Measurements from ENCODE around the gene FAM3A.

FAM3A gene

DNA sequence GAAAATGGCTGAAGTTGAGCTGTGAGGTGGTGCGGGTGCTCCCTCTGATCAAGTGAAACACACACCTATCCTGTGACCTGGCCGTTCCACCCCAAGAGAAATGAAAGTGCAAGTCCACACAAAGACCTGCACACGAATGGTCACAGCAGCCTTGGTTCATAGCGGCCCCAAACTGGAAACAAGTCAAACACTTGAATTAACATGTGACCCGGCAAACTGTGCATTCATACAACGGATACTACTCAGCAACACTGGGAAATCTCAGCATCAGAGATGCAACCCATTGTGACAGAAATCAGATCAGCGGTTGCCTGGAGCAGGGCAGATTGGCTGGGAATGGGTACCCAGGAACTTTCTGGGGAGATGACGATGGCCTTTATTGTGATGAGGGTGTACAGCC lies 23.0 kb upstream of the FAM3A start:
- H3K4me3 ChIP-seq (ENCODE audit: low read length), result no peak overlapping the region
- no peak for DNase-seq (ENCODE audit: low read depth, low spot score)

DNA sequence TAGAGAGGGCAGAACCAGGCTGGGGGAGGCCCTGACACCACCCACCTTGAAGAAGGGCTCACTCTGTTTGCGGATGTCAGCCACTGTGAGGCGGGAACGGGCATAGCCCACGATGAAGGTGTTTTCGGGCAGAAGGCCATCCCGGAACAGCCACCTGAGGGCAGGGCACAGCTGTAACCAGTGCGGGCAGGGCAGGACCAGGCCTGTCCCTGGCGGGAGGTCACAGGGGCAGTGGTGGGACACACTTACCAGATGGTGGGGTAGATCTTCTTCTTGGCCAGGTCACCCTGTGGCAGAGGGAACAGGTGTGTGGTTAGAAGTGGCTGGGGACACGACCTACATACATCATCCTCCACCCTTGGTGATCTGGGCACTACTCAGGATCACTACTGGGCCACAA lies 19.9 kb upstream of the FAM3A start:
- no peak for DNase-seq (ENCODE audit: low read depth, low spot score)
- H3K4me3 ChIP-seq (ENCODE audit: low read length), result no peak overlapping the region

DNA sequence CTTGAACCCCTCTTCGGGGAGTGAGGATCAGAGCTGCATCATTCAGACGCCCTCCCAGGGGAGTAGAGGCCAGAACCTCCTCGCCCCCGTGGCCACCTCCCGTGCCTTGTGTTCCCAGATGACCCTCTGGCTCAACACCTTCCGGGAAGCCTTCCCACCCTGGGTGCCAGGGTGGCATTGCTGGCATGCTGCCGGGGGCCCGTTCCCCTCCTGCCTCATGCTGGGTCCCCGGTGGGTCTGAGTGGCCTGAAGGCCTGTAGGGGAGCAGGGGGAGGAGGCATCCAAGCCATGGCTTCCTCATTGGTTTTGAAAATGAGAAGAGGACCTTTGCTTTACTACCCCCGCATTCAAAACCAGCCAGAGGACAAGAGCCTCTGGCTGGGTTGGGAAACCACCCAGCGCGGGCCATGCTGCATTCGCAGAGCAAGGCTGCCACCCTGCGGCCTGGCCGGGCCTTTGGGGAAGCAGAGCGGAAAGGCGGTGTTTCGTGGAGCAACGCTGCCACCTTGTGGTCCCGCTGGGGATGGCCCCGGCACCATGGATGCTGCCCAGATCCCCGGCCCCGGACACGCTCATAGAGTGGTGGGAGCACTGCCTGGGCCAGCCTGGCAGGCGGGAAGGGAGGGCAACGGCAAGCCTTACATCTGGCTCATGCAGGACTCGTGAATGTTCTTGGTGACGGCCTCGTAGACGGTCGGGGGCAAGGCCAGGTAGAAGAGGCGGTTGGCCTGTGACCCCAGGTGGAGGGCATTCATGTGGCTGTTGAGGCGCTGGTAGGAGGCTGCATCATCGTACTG lies 18.7 kb upstream of the FAM3A start:
- peak; percentile 59 for DNase-seq (ENCODE audit: low read depth, low spot score)
- H3K4me3 ChIP-seq (ENCODE audit: low read length), result no peak overlapping the region

DNA sequence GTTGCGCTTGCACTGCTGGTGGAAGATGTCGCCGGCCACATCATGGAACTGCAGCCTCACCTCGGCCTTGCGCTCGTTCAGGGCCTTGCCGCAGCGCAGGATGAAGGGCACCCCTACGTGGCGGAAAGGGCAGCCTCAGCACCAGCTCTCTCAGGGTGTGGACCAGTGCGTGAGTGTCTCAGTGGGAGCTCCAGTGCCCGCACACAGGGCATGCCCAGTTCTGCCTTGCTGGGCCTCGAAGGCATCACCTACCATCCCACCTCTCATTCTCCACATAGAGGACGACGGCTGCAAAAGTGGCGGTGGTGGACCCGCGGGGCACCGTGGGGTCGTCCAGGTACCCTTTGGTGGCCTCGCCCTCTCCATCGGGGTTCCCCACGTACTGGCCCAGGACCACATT lies 16.7 kb upstream of the FAM3A start:
- H3K4me3 ChIP-seq (ENCODE audit: low read length), result no peak overlapping the region
- DNase-seq (ENCODE audit: low read depth, low spot score), result no peak

DNA sequence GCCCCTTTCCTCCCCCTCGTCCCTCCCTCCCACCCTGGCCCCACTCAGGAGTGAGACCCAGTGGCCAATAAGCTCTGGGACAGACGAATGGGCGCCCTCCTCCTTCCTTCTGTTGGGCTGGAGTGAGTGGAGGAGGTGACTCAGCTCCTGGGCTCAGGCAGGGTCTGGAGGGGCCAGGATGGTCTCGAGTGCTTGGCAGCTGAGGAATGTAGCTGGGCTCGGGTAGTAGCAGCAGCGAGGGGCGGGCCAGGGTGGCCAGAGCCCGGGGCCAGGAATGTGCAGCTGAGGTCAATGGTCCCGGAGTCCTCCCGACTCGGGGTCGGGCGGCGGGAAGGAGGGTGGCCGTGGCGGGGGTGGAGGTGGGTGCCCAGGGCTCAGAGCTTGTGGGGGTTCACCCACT lies 15.6 kb upstream of the FAM3A start:
- DNase-seq (ENCODE audit: low read depth, low spot score), result no peak
- no peak overlapping the region for H3K4me3 ChIP-seq (ENCODE audit: low read length)

DNA sequence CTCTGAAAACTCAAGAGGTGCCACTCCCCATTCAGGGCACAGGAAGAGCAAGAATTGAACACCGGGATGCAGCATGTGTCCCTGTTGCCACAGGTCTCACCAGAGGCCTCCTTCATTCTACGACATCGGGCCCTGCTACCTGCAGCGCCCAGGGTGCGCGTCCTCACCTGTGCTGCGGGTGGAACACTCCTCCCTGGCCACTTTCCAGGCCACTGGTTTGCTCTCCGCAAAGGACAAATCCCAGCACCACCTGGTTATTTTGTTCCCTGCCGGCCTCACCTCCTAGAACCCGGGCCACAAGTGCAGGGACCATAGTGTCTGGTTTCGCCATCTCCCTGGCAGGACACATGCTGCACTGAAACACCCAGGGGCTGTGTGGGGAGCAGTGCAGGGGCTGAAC lies 14.3 kb upstream of the FAM3A start:
- no peak overlapping the region for H3K4me3 ChIP-seq (ENCODE audit: low read length)
- DNase-seq (ENCODE audit: low read depth, low spot score), result no peak

DNA sequence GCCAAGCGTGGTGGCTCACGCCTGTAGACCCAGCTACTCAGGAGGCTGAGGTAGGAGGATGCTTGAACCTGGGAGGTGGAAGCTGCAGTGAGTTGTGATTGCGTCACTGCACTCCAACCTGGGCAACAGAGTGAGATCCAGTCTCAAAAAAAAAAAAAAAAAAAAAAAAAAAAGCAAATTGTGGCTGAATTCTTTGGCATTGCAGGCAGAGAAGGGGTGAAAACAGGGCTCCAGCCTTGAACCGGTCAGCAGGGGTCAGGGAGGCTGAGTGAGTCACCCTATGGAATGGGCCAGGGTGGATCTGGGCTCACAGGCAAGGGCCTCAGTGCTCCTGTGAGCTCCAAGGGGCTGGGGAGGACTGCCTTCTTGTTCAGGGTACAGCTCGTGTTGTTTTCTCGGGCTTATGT lies 13.2 kb upstream of the FAM3A start:
- no peak for DNase-seq (ENCODE audit: low read depth, low spot score)
- H3K4me3 ChIP-seq (ENCODE audit: low read length), result no peak overlapping the region

DNA sequence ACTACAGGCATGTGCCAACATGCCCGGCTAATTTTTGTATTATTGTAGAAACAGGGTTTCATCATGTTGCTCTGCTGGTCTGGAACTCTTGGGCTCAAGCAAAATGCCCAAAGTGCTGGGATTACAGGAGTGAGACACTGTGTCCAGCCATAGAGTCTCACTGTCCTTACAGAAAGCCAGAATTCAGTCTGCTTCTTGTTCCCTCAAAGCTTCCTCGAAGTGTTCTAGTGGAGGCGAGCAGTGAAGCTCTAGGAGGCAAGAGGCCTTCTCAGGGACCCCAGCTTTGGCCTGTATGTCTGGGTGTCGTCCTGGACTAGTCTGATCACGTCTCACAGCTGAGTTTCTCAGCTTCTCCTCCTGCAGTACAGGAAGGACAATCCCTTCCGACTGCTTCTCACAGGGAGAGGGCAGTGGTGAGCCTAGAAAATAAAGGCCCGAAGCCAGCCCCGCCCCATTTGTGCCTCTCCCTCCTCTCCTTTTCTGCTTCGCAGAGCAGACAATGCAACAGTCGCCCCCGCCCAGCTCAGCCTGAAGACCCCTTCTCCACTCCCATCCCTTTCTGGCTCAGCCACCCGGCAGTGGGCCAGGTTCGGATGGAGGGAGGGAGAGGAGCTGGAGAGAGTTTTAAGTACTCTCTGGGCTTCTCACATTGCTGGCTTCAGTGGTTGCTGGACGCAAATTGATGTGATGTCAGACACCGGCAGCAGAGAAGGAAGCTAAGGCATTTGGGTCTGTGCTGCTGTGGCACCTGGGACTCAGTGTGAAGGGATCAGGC lies 11.1 kb upstream of the FAM3A start:
- peak; percentile 37 for DNase-seq (ENCODE audit: low read depth, low spot score)
- H3K4me3 ChIP-seq (ENCODE audit: low read length), result no peak overlapping the region

DNA sequence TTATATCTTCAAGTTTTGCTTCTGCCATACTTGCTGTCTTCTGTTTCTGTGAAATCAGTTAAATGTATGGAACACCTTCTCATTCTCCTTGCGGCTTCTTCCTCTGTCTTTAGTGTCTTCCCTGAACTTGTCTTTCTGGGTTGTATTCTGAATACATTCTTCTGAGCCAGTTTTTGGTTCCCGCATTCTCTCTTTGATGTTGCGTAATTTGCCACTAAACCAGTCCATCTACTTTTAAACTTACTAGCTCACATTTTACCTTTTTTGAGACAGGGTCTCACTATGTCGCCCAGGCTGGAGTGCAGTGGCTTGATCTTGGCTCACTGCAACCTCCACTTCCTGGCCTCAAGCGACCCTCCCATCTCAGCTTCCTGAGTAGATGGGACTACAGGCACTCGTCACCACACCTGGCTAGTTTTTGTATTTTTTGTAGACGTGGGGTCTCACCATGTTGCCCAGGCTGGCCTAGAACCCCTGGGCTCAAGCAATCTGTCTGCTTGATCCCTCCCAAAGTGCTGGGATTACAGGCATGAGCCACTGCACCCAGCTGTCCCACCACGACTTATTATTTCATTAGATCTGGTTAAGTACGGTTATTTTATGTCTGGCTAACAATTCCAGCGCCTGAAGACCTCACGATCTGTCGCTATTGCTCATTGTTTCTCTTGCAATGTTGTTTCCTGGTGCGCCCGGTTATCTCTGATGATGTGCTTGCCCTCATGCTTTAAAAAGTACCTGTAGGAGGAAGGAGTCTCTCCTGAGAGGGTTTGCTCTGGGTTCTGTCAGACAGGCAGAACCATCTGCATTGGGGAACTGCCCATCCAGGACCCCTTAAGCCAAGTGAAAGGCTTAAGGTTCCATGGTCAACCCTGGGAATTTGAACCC lies 9.8 kb upstream of the FAM3A start:
- DNase-seq (ENCODE audit: low read depth, low spot score), result no peak
- no peak overlapping the region for H3K4me3 ChIP-seq (ENCODE audit: low read length)

DNA sequence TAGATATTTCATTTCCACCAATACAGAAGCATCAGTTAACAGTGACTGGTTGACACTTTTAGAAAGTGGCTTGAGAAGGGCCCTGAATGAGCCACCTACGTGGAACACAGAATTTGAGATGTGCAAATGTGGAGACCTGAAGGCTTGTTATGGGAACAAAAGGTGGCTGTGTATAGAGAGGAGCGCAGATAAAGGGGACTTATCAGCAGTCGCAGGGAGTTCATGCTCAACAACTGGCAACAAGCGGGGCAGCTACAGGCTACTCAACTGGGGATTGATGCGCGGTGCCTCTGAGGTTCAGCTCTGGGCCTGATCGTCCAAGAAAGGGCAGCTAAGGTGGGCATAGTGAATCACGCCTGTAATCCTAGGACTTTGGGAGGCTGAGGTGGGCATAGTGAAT lies 3.4 kb upstream of the FAM3A start:
- H3K4me3 ChIP-seq (ENCODE audit: low read length), result no peak overlapping the region
- no peak for DNase-seq (ENCODE audit: low read depth, low spot score)

DNA sequence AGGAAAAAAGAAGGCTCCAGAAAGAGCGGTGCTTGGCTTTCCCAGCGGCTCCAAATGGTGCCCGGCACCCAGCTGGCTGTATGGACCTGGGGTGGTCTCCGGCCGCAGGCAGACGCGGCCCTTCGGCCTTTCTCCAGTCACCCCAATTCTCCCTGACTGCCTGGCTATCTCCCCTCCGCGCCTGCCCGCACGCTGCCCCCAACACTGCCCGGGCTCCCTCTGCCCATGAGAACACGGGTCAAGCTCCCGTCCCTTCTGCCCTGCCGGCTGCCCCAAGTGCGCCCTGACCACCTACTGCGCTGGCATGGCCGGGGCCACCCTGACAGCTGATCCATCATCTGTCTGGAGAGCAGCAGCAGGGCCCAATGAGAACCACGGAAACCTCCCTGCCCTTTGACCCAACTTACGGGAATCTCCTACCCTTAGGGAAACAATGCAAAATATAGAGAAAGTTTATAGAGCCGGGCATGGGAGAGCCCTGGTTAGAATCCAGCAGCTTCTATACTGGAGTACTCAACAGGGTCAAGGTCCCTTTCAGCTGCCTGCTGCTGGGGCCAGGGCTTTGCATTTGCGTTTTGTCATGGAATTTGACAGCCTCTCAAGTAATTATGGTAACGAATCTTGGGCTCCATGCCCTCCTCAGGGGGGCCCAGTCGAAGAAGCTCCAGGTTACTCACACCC lies 1.2 kb upstream of the FAM3A start:
- no peak for DNase-seq (ENCODE audit: low read depth, low spot score)
- H3K4me3 ChIP-seq (ENCODE audit: low read length), result no peak overlapping the region

DNA sequence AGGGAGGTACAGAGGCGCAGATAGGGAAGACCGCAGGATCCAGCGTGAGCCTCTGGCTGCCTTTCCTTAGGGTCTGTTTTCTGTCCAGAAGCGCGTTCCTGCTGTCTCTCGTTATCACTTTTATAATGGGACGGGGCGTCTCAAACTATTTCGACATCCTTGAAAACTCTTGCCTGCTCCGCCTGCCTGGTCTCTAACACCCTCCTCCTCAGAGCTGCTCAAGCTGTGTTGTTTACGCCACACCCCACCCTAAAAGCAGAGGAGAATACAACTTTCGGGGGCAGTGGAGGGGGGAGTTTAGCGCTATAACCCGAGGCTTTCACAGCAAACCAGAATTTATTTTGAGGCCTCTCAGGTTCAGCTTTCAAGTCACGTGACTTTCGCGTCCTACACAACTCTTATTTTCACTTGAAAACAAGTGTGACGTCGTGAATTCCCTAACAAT lies 646 bp upstream of the FAM3A start:
- no peak for DNase-seq (ENCODE audit: low read depth, low spot score)
- H3K4me3 ChIP-seq (ENCODE audit: low read length), result peak overlapping the region; percentile 54

DNA sequence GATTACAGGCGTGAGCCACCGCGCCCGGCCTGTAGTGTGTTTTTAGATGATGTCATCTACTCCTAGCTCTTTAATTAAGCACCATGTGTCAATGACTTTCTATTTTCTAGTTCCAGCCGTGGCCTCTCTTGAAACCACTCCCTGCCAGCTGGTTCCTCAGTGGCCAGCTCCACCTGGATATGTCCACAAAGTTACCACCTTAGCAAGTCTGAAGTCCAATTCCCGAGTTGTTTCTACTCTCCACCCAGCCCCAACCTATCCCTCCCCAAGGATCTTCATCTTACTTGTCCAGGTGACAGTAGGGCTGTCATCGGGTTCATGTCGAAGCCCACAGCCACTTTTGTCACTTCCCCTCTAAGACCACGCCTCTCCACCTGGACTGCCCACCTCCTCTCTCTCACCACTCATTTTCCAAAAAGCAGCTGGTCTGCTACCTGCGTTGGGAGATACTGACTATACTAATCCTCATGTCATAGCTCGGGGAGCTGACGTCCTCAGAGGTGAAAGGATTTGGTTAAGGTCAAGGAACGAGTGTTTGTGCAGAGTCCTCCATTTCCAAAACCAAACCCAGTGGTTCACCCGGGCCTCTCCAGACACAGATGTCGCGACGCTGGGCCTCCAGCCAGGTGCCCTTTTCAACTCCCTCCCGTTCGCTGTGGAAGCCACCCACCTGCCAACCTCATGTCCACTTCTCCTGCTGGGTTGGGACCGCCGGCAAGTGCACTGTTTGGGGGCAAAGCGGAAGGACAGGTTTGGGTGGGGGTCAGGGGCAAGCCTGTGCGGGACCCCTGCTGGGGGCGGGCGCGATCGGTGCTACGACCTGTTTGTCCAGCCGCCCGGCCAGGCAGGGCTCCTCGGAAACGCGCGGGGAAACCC lies 704 bp downstream of the FAM3A start:
- no peak for DNase-seq (ENCODE audit: low read depth, low spot score)
- peak overlapping the region; percentile 64 for H3K4me3 ChIP-seq (ENCODE audit: low read length)

DNA sequence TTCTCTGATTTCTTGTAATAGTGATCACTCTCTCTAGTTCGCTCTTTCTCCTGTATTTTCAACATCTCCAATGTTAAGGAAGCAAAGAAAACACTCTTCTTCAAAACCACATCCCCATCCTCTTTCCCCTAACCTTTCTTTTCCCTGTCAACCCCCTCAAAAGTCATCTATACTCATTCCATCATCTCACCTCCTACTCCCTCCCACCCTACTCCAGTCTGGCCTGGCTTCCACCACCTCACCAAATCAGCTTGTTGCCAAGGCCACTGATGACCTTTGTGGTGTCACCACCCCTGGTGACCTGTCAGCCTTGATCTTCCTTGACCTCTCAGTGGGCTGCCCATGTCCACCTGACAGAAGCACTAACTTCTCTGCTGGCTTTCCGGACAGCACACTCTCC lies 2.3 kb downstream of the FAM3A start:
- DNase-seq (ENCODE audit: low read depth, low spot score), result no peak
- H3K4me3 ChIP-seq (ENCODE audit: low read length), result no peak overlapping the region

DNA sequence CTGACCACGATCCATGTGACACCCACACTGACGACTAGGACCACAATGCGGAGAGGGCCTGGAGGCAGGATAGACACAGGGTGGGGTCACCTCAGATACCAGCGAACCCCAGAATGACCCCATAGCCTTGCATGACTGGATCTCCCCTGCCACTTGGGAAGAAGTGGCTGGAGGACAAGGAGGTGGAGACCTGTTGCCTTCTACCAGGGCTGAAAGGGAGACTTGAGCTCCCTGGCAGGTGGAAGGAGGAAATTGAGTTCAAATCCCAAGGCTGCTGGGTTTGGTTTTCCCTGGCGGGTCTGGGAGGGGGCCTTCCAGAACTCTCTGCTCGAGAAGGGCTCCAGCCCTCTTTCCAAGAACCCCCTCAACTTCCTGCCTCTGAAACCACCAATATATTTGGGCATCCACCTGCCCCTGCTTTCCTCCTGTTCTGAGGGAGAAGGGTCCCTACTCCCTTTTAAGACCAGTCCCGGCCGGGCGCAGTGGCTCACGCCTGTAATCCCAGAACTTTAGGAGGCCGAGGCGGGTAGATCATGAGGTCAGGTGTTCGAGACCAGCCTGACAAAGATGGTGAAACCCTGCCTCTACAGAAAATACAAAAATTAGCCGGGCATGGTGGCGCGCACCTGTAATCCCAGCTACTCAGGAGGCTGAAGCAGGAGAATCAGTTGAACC lies 3.0 kb downstream of the FAM3A start:
- H3K4me3 ChIP-seq (ENCODE audit: low read length), result no peak overlapping the region
- no peak for DNase-seq (ENCODE audit: low read depth, low spot score)

DNA sequence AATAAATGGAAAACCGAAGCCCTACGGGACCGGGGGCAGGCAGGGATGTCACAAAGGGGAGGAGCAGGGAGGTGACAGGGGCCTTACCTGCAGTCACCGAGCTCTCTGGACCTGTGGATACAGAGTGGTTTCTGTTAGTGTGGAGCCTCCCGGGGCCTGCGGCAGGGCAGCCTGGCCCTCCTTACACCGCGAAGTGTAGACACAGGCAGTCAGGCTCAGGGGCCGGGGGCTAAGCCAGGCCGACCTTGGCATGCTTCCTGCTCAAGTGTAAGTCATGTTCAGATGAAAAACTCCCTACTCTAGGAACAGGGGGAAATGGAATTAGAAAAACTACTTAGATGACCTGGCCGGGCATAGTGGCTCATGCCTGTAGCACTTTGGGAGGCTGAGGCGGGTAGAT lies 4.3 kb downstream of the FAM3A start:
- no peak overlapping the region for H3K4me3 ChIP-seq (ENCODE audit: low read length)
- no peak for DNase-seq (ENCODE audit: low read depth, low spot score)

DNA sequence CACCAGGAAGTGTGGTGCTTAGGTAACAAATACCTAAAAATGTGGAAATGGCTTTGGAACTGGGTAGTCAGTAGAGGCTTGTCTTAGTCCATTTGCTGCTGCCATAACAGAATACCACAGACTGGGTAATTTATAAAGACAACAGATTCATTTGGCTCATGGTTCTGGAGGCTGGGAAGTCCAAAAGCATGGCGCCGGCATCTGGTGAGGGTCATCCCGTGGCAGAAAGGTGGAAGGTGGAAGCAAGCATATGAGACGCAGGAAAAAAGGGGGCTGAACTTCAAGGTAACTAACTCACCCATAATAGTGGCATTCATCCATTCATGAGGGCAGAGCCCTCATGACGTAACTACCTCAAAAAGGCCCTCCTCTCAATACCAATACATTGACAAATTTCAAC lies 6.6 kb downstream of the FAM3A start:
- no peak for DNase-seq (ENCODE audit: low read depth, low spot score)
- no peak overlapping the region for H3K4me3 ChIP-seq (ENCODE audit: low read length)

DNA sequence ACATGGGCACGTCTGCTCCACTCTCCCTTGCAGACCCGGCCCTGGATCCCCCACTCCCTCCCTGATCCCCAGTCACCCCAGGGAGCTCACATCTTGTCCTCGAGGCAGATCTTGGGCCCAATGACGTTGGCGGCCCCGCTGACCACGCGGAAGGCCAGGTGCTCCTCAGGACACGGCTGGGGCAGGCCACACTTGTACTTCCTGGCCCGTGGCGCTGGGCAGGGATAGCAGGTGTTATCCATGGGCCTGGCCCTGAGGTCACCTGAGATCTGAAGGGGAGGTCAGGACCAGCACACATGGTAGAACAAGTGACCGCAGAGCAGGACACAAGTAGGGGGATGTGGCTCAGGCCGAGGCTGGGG lies 7.7 kb downstream of the FAM3A start:
- no peak overlapping the region for H3K4me3 ChIP-seq (ENCODE audit: low read length)
- no peak for DNase-seq (ENCODE audit: low read depth, low spot score)
